CD14-positive monocyte (primary cell): Measurements from ENCODE around the gene AKT1. TPM values are rescaled to one million over a fixed set of nuclear protein-coding genes. Genes with fewer than 3 reads are reported as not detected.

Experiments
- DNase-seq, 3 donors: peaks; one replicate each; pipeline ENCODE4 v3.0.0-alpha.2; 2011 to 2022
- H2AFZ ChIP-seq: 2 replicates; pipeline ENCODE4 v1.6.0; 2012; ENCODE audit warnings: mild to moderate bottlenecking, low read depth, low read length, inconsistent platforms; ENCODE audit not compliant: insufficient read depth, poor library complexity, severe bottlenecking
- H3K27ac ChIP-seq, 2 donors: 1 replicate in 1 of 2; 2 replicates in 1 of 2; pipeline ENCODE4 v1.5.1; 2012 to 2013; ENCODE audit warnings: low read length in 2 of 2, control low read depth in 1 of 2, inconsistent platforms in 1 of 2, low read depth in 1 of 2, mild to moderate bottlenecking in 1 of 2
- H3K27me3 ChIP-seq, 2 donors: one replicate each; pipeline versions ENCODE4 v1.6.0 to v1.6.1; 2011 to 2013; ENCODE audit warnings: low read length in 2 of 2; ENCODE audit not compliant: control insufficient read depth in 2 of 2, insufficient read depth in 2 of 2
- H3K36me3 ChIP-seq, 2 donors: replicated peaks in 1 of 2; 1 replicate in 1 of 2; 2 replicates in 1 of 2; pipeline versions ENCODE4 v1.5.1 to v1.6.1; 2012 to 2013; ENCODE audit warnings: low read length in 2 of 2, control low read depth in 1 of 2, inconsistent platforms in 1 of 2, mild to moderate bottlenecking in 1 of 2; ENCODE audit not compliant: insufficient read depth in 2 of 2, control insufficient read depth in 1 of 2
- H3K4me1 ChIP-seq, 2 donors: 1 replicate in 1 of 2; 2 replicates in 1 of 2; pipeline versions ENCODE4 v1.5.1 to v1.6.1; 2012 to 2013; ENCODE audit warnings: low read length in 2 of 2, control low read depth in 1 of 2, inconsistent platforms in 1 of 2, mild to moderate bottlenecking in 1 of 2, moderate library complexity in 1 of 2; ENCODE audit not compliant: insufficient read depth in 2 of 2, control insufficient read depth in 1 of 2
- H3K4me2 ChIP-seq: replicated peaks from 2 replicates; pipeline ENCODE3; 2012; ENCODE audit warnings: low read length, moderate library complexity, mild to moderate bottlenecking; ENCODE audit not compliant: poor library complexity, severe bottlenecking; ENCODE audit errors: extremely low read depth
- H3K4me3 ChIP-seq, 3 experiments: fragments of 200-600 bp in 1 of 3; sonication (generic) in 1 of 3; replicated peaks in 1 of 3; 1 replicate in 2 of 3; 2 replicates in 1 of 3; pipeline ENCODE4 v1.5.1; 2011 to 2013; ENCODE audit warnings: low read length in 3 of 3, mild to moderate bottlenecking in 3 of 3, control low read depth in 2 of 3, low read depth in 2 of 3, inconsistent platforms in 1 of 3, moderate library complexity in 1 of 3
- H3K79me2 ChIP-seq: 2 replicates; pipeline ENCODE4 v1.6.0; 2012; ENCODE audit warnings: mild to moderate bottlenecking, control low read depth, inconsistent platforms, low read length, moderate library complexity; ENCODE audit not compliant: insufficient read depth
- H3K9ac ChIP-seq: 2 replicates; pipeline ENCODE4 v1.6.0; 2017; ENCODE audit warnings: low read length, mild to moderate bottlenecking; ENCODE audit not compliant: insufficient read depth, poor library complexity, severe bottlenecking
- H3K9me3 ChIP-seq, 2 donors: replicated peaks in 1 of 2; 1 replicate in 1 of 2; 2 replicates in 1 of 2; pipeline versions ENCODE4 v1.5.1 to v1.6.1; 2012 to 2013; ENCODE audit warnings: low read length in 2 of 2, control low read depth in 1 of 2; ENCODE audit not compliant: control insufficient read depth in 1 of 2, insufficient read depth in 1 of 2
- H4K20me1 ChIP-seq: 2 replicates; pipeline ENCODE4 v1.6.0; 2012; ENCODE audit warnings: mild to moderate bottlenecking, low read length, control low read depth, moderate library complexity; ENCODE audit not compliant: insufficient read depth
- H3K27ac Mint-ChIP-seq, 7 donors: one replicate each; pipeline ENCODE4 v1.8.0; 2020; ENCODE audit warnings: mild to moderate bottlenecking in 7 of 7, mixed read lengths in 7 of 7, moderate library complexity in 6 of 7, inconsistent platforms in 2 of 7
- H3K27me3 Mint-ChIP-seq, 3 donors: one replicate each; pipeline ENCODE4 v1.8.0; 2021 to 2022; ENCODE audit warnings: low read depth in 3 of 3, mild to moderate bottlenecking in 3 of 3, mixed read lengths in 3 of 3, moderate library complexity in 3 of 3, inconsistent platforms in 1 of 3
- H3K36me3 Mint-ChIP-seq, 2 donors: one replicate each; pipeline ENCODE4 v1.8.0; 2020; ENCODE audit warnings: mixed read lengths in 2 of 2, inconsistent platforms in 1 of 2, mild to moderate bottlenecking in 1 of 2
- H3K4me1 Mint-ChIP-seq: one replicate; pipeline ENCODE4 v1.8.0; 2020; ENCODE audit warnings: mild to moderate bottlenecking, mixed read lengths
- H3K4me3 Mint-ChIP-seq, 2 donors: one replicate each; pipeline ENCODE4 v1.8.0; 2020; ENCODE audit warnings: mild to moderate bottlenecking in 2 of 2, mixed read lengths in 2 of 2, moderate library complexity in 1 of 2
- H3K9me3 Mint-ChIP-seq, 7 donors: one replicate each; pipeline ENCODE4 v1.8.0; 2020 to 2022; ENCODE audit warnings: mixed read lengths in 7 of 7, mild to moderate bottlenecking in 6 of 7, moderate library complexity in 6 of 7, inconsistent platforms in 2 of 7
- CTCF ChIP-seq: fragments of 200-600 bp; IDR thresholded peaks from one replicate; pipeline ENCODE4 v1.8.0; 2022; ENCODE audit warnings: antibody characterized with exemption, mild to moderate bottlenecking
- WGBS: methylation state at CpG from one replicate; pipeline ENCODE4 v1.1.5; 2013; ENCODE audit warnings: missing lambda C conversion rate; ENCODE audit not compliant: insufficient coverage; 5-methylcytosine and 5-hydroxymethylcytosine counted together
- intact Hi-C, 2 donors: fragments of 100-400 bp; cut with micrococcal nuclease; formaldehyde crosslinking; loops; one replicate each; pipeline versions ENCODE4 v1.15.0 to v1.15.1; 2023
- polyA plus RNA-seq, 3 donors: library from polyadenylated mRNA; depleted of rRNA in 1 of 3; unstranded in 2 of 3; stranded (reverse) in 1 of 3; fragments of 300-500 nt in 2 of 3; fragments of >200 nt in 1 of 3; fragmentation: Illumina TruSeq in 2 of 3; gene quantifications; 1 replicate in 2 of 3; 2 replicates in 1 of 3; pipeline ENCODE4 v1.2.3, GENCODE V29; 2012 to 2021

AKT1 gene
- polyA plus RNA-seq, 3 donors: 7.2 to 180 (median 26.4) TPM

- intact Hi-C loops: no loop called here
- H3K9me3 Mint-ChIP-seq: no peaks in the 10 kb centered on the region
- H3K4me2 ChIP-seq: no peak overlapping the region
Observed at GRCh38 chr14:104784218-104784568, 11.4 kb downstream of the AKT1 start.

GRCh38 chr14:104783484-104784217 lies 11.9 kb downstream of the AKT1 start:
- Mint-ChIP-seq H3K4me1 (peaks cover 27% of the 10 kb centered on the region), H3K27me3 (no peaks in the 10 kb centered on the region), H3K9me3 (no peaks in the 10 kb centered on the region), H3K36me3 (peaks cover 7 to 25% of the 10 kb centered on the region in 2 donors), H3K4me3 (no peak overlapping the region), H3K27ac (no peak overlapping the region)
- peaks cover 24 to 31% of the 10 kb centered on the region in 2 donors for H3K36me3 ChIP-seq
- H2AFZ ChIP-seq: no peak overlapping the region
- H3K4me2 ChIP-seq: no peak overlapping the region
- no peak overlapping the region for H3K4me3 ChIP-seq
- 93% methylated on average over 15 of the region's 16 CpGs for WGBS
- intact Hi-C loops: no loop called here
- no peaks in the 10 kb centered on the region for H3K27me3 ChIP-seq
- H3K27ac ChIP-seq: no peak overlapping the region
- no peaks in the 10 kb centered on the region for H3K9me3 ChIP-seq
- peaks cover 78% of the 10 kb centered on the region for H4K20me1 ChIP-seq
- peaks cover 42% of the 10 kb centered on the region for H3K79me2 ChIP-seq
- TF ChIP-seq CTCF: no peak
- H3K4me1 ChIP-seq: peaks cover 27 to 32% of the 10 kb centered on the region in 2 donors
- H3K9ac ChIP-seq: no peak overlapping the region
- DNase-seq: no peak

More at GRCh38 chr14:104784218-104784568, 11.4 kb downstream of the AKT1 start:
- no peak for TF ChIP-seq CTCF
- WGBS: 100% methylated on average over 4 of the region's 9 CpGs
- H3K27ac Mint-ChIP-seq: no peak overlapping the region
- Histone ChIP-seq H3K4me3 (no peak overlapping the region), H2AFZ (no peak overlapping the region), H3K27ac (no peak overlapping the region), H3K9ac (no peak overlapping the region), H3K27me3 (no peaks in the 10 kb centered on the region), H3K36me3 (peaks cover 24 to 30% of the 10 kb centered on the region in 2 donors), H3K4me1 (peaks cover 29 to 35% of the 10 kb centered on the region in 2 donors), H4K20me1 (peaks cover 74% of the 10 kb centered on the region), H3K9me3 (no peaks in the 10 kb centered on the region), H3K79me2 (peaks cover 48% of the 10 kb centered on the region)
- H3K36me3 Mint-ChIP-seq: peaks cover 8 to 27% of the 10 kb centered on the region in 2 donors
- peaks cover 29% of the 10 kb centered on the region for H3K4me1 Mint-ChIP-seq
- DNase-seq: no peak
- no peak overlapping the region for H3K4me3 Mint-ChIP-seq
- H3K27me3 Mint-ChIP-seq: peaks cover 0 to 2% (median 0%) of the 10 kb centered on the region in 3 donors
